Activated B cell treated with CpG ODN at 0.5 μM for 24 hours (primary cell): Measurements from ENCODE around the gene PCDHAC2. TPM values are rescaled to one million over a fixed set of nuclear protein-coding genes. Genes with fewer than 3 reads are reported as not detected.

ENCODE experiments used
- ATAC-seq: fragments of 200-7000 bp; cut with Tn5 transposase; one replicate; pipeline ENCODE4 v1.10.0; 2021; ENCODE audit warnings: low read depth, mild to moderate bottlenecking, moderate library complexity
- CTCF ChIA-PET: fragments of 350-600 bp; sonication (Branson Sonifier 250); formaldehyde crosslinking; loops from one replicate; lab custom pipeline; 2021; ENCODE audit warnings: antibody characterized with exemption; lab: Charles Lee
- POLR2A ChIA-PET: fragments of 350-600 bp; sonication (Branson Sonifier 250); formaldehyde crosslinking; loops from one replicate; lab custom pipeline; 2021; ENCODE audit warnings: antibody characterized with exemption; lab: Charles Lee
- DNase-seq: peaks from one replicate; pipeline ENCODE4 v3.0.0; 2022
- H3K27ac Mint-ChIP-seq: one replicate; pipeline ENCODE4 v1.8.0; 2020; ENCODE audit warnings: mixed read lengths
- H3K27me3 Mint-ChIP-seq: one replicate; pipeline ENCODE4 v1.8.0; 2021; ENCODE audit warnings: mixed read lengths
- H3K36me3 Mint-ChIP-seq: one replicate; pipeline ENCODE4 v1.8.0; 2021; ENCODE audit warnings: low read depth, mixed read lengths
- H3K4me1 Mint-ChIP-seq: one replicate; pipeline ENCODE4 v1.8.0; 2021; ENCODE audit warnings: mixed read lengths
- H3K4me3 Mint-ChIP-seq: one replicate; pipeline ENCODE4 v1.8.0; 2020; ENCODE audit warnings: mild to moderate bottlenecking, mixed read lengths
- H3K9me3 Mint-ChIP-seq: one replicate; pipeline ENCODE4 v1.8.0; 2020; ENCODE audit warnings: mixed read lengths
- intact Hi-C: fragments of 100-400 bp; cut with micrococcal nuclease; formaldehyde crosslinking; loops from one replicate; pipeline ENCODE4 v1.15.1; 2024
- total RNA-seq: library from RNA; stranded (reverse); gene quantifications from 2 replicates; pipeline ENCODE4 v1.2.3, GENCODE V29; 2022
- TF ChIP-seq, protein P1 (sequence below): fragments of 200-600 bp; IDR thresholded peaks from one replicate; pipeline ENCODE4 v1.8.0; 2022; ENCODE audit warnings: antibody characterized with exemption, mild to moderate bottlenecking

Gene PCDHAC2
- total RNA-seq, 1 donor from 2014 or later, result not detected

DNA sequence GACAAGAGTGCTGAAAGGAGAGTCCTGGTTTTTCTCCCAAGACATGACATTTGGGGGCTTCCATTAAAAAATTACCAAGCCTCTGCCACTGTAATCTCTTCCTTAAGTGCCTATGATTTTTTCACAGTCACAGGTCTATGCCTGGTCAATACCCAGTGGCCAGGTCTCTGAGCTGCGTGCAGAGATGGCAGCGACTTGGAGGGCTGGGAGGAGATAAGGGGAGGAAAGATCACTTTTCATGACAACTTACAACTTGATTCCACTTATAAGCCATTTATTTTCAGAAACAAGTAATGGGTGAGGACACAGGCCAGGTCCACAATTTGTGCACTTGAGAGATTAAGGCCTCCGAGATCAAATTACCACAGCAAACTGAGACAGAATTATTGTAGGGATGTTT lies 1.9 kb upstream of the PCDHAC2 start:
- no peak for ATAC-seq
- Mint-ChIP-seq H3K9me3 (no peaks in the 10 kb centered on the region), H3K4me1 (no peaks in the 10 kb centered on the region), H3K4me3 (no peak overlapping the region), H3K27ac (no peak overlapping the region), H3K27me3 (peaks cover 23% of the 10 kb centered on the region), H3K36me3 (no peaks in the 10 kb centered on the region)
- no peak for DNase-seq
- CTCF ChIA-PET, result no interaction called here
- intact Hi-C loops, result no loop called here
- POLR2A ChIA-PET, result no interaction called here
- TF ChIP-seq, protein P1, sequence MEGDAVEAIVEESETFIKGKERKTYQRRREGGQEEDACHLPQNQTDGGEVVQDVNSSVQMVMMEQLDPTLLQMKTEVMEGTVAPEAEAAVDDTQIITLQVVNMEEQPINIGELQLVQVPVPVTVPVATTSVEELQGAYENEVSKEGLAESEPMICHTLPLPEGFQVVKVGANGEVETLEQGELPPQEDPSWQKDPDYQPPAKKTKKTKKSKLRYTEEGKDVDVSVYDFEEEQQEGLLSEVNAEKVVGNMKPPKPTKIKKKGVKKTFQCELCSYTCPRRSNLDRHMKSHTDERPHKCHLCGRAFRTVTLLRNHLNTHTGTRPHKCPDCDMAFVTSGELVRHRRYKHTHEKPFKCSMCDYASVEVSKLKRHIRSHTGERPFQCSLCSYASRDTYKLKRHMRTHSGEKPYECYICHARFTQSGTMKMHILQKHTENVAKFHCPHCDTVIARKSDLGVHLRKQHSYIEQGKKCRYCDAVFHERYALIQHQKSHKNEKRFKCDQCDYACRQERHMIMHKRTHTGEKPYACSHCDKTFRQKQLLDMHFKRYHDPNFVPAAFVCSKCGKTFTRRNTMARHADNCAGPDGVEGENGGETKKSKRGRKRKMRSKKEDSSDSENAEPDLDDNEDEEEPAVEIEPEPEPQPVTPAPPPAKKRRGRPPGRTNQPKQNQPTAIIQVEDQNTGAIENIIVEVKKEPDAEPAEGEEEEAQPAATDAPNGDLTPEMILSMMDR, result no peak

DNA sequence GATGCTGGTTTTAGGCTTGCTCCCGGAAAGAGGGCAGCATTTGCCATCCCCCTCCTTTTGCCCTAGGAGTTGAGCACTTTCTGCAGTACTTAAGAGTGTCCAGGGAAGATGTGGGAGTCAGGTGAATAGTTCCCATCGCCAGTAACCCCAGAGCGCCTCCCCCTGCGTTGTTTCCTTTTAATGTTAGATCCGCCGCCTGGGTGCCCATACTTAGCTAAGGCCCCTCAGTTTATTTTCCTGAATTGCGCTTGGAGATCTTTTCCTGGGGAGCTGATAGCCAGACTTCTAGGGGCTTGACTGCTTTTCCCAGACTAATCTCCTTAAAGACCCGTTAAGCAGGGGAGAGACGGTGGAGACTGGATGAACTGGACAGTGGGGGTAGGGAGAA lies 377 bp upstream of the PCDHAC2 start:
- H3K27me3 Mint-ChIP-seq, result peaks cover 24% of the 10 kb centered on the region
- H3K9me3 Mint-ChIP-seq, result no peaks in the 10 kb centered on the region
- H3K4me3 Mint-ChIP-seq, result no peak overlapping the region
- TF ChIP-seq, protein P1, result no peak
- DNase-seq (no peak), ATAC-seq (no peak)
- H3K36me3 Mint-ChIP-seq, result no peaks in the 10 kb centered on the region
- POLR2A ChIA-PET, result no interaction called here
- intact Hi-C loops, result no loop called here
- no peak overlapping the region for H3K27ac Mint-ChIP-seq
- no peaks in the 10 kb centered on the region for H3K4me1 Mint-ChIP-seq
- CTCF ChIA-PET, result no interaction called here

DNA sequence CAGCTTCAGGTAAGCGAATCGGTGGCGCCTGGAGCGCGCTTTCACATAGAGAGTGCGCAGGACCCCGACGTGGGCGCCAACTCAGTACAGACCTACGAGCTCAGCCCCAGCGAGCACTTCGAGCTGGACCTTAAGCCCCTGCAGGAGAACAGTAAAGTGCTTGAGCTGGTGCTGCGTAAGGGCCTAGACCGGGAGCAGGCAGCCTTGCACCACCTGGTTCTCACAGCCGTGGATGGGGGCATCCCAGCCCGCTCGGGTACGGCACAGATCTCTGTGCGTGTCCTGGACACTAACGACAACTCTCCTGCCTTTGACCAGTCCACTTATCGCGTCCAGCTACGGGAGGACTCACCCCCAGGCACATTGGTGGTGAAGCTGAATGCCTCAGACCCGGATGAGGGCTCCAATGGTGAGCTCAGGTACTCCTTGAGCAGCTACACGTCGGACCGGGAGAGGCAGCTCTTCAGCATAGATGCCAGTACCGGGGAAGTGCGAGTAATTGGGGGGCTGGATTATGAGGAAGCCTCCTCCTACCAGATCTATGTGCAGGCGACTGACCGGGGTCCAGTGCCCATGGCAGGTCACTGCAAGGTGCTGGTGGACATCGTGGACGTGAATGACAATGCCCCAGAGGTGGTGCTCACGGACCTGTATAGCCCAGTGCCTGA lies 1.1 kb downstream of the PCDHAC2 start:
- H3K4me3 Mint-ChIP-seq, result no peak overlapping the region
- intact Hi-C loops, result no loop called here

DNA sequence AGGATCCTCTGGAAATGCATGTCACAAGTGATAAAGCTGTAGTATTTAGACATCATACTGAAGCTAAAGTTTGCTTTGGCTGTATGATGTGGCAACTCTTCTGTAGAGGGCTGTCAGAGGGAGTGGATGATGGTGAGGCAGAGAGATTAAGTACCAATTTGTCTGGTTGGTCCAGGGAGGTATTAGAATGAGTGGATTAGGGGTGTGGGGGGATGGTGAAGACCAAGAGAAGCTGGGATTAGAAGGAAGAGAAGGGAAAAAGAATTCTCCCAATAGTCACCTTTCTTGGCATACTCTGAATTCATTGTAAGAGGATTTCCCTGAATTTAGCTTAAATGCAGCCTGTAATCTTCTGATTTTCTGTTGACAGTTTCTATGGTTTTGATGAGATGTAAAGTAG lies 3.6 kb downstream of the PCDHAC2 start:
- H3K36me3 Mint-ChIP-seq, result no peaks in the 10 kb centered on the region
- H3K4me1 Mint-ChIP-seq, result no peaks in the 10 kb centered on the region
- ChIA-PET POLR2A (no interaction called here), CTCF (no interaction called here)
- ATAC-seq (no peak), DNase-seq (no peak)
- H3K4me3 Mint-ChIP-seq, result no peak overlapping the region
- TF ChIP-seq, protein P1, result no peak
- H3K27me3 Mint-ChIP-seq, result peaks cover 24% of the 10 kb centered on the region
- intact Hi-C loops, result no loop called here
- H3K9me3 Mint-ChIP-seq, result no peaks in the 10 kb centered on the region
- H3K27ac Mint-ChIP-seq, result no peak overlapping the region

More for the DNA sequence above, 1.1 kb downstream of the PCDHAC2 start:
- no peak overlapping the region for H3K27ac Mint-ChIP-seq
- no peaks in the 10 kb centered on the region for H3K4me1 Mint-ChIP-seq
- H3K9me3 Mint-ChIP-seq, result no peaks in the 10 kb centered on the region
- POLR2A ChIA-PET, result no interaction called here
- H3K27me3 Mint-ChIP-seq, result peaks cover 24% of the 10 kb centered on the region
- CTCF ChIA-PET, result no interaction called here
- no peaks in the 10 kb centered on the region for H3K36me3 Mint-ChIP-seq
- ATAC-seq, result no peak
- TF ChIP-seq, protein P1, result no peak
- no peak for DNase-seq

DNA sequence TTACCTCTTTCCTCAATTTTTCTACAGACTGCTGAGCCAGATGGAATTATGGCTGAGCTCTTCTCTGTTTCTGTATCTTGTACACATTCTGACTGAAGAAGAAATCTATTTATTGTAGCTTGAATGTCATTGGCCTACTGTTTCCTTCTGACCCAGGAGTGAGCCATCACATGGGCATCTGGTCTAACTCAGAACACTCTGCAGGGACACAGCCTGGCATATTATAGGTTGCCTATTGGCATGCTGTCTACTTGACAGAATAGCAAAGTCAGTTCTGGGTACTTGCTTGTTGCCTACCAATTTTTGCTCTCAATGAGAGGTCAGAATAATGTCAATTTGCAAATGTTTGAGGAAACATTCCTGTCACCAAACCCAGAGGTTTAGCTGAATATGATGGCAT lies 7.3 kb downstream of the PCDHAC2 start:
- H3K27me3 Mint-ChIP-seq, result peaks cover 8% of the 10 kb centered on the region
- intact Hi-C loops, result no loop called here
- no peak overlapping the region for H3K27ac Mint-ChIP-seq
- ChIA-PET POLR2A (no interaction called here), CTCF (no interaction called here)
- H3K4me3 Mint-ChIP-seq, result no peak overlapping the region
- no peaks in the 10 kb centered on the region for H3K9me3 Mint-ChIP-seq
- no peaks in the 10 kb centered on the region for H3K36me3 Mint-ChIP-seq
- no peak for DNase-seq
- TF ChIP-seq, protein P1, result no peak
- H3K4me1 Mint-ChIP-seq, result no peaks in the 10 kb centered on the region
- no peak for ATAC-seq
